ENCODE data around the gene NHS.
A peak's percentile ranks its signal among the peaks of the same experiment; 100 is the strongest.

NHS gene

GRCh38 chrX:17448188-17448587 is 73.2 kb downstream of the NHS start:
- DNase-seq = no peak

- DNase-seq = no peak
These were observed 74.9 kb downstream of the NHS start for GRCh38 chrX:17449866-17450265.

- no peak for DNase-seq
These were observed 78.8 kb downstream of the NHS start for GRCh38 chrX:17453788-17454187.

- DNase-seq = peak in 29 of 51 donors; percentile 0 to 47 (median 5)
These were observed 81.5 kb downstream of the NHS start for GRCh38 chrX:17456526-17456925.

- no peak for DNase-seq
These were observed 84.1 kb downstream of the NHS start for GRCh38 chrX:17459008-17459611.

- DNase-seq = no peak
These were observed 84.7 kb downstream of the NHS start for GRCh38 chrX:17459661-17460060.

GRCh38 chrX:17462881-17463280 is 87.9 kb downstream of the NHS start:
- DNase-seq = no peak

GRCh38 chrX:17464194-17464593 is 89.2 kb downstream of the NHS start:
- no peak for DNase-seq

- DNase-seq = no peak
These were observed 90.2 kb downstream of the NHS start for GRCh38 chrX:17465201-17465600.

- no peak for DNase-seq
These were observed 90.8 kb downstream of the NHS start for GRCh38 chrX:17465802-17466201.

- DNase-seq = no peak
These were observed 95.1 kb downstream of the NHS start for GRCh38 chrX:17470136-17470535.

GRCh38 chrX:17471121-17471520 is 96.1 kb downstream of the NHS start:
- DNase-seq = no peak

GRCh38 chrX:17471861-17472260 is 96.9 kb downstream of the NHS start:
- no peak for DNase-seq

GRCh38 chrX:17472424-17472823 is 97.4 kb downstream of the NHS start:
- no peak for DNase-seq

GRCh38 chrX:17473021-17473420 is 98.0 kb downstream of the NHS start:
- DNase-seq = no peak

- no peak for DNase-seq
These were observed 99.9 kb downstream of the NHS start for GRCh38 chrX:17474892-17475291.

GRCh38 chrX:17475449-17476217 is 100.6 kb downstream of the NHS start:
- DNase-seq = no peak

GRCh38 chrX:17476411-17476810 is 101.4 kb downstream of the NHS start:
- no peak for DNase-seq

GRCh38 chrX:17481086-17481485 is 106.1 kb downstream of the NHS start:
- DNase-seq = no peak

GRCh38 chrX:17484592-17484991 is 109.6 kb downstream of the NHS start:
- no peak for DNase-seq

GRCh38 chrX:17485391-17485790 is 110.4 kb downstream of the NHS start:
- DNase-seq = no peak

- DNase-seq = no peak
These were observed 113.0 kb downstream of the NHS start for GRCh38 chrX:17488036-17488435.

GRCh38 chrX:17494216-17494615 is 119.2 kb downstream of the NHS start:
- DNase-seq = no peak
